BJ (cell line): ENCODE data around the gene ATP5MC2. TPM values are rescaled to one million over a fixed set of nuclear protein-coding genes. Genes with fewer than 3 reads are reported as not detected.

Experiments used
- CTCF ChIA-PET: fragments of 350-600 bp; formaldehyde crosslinking; extraction: SDS; loops from one replicate; lab custom pipeline; 2021; ENCODE audit warnings: antibody characterized with exemption, inconsistent platforms; lab: Yijun Ruan, JAX
- POLR2A ChIA-PET: fragments of 300-600 bp; sonication (Branson Sonifier 250); formaldehyde crosslinking; extraction: SDS; loops from one replicate; lab custom pipeline; 2021; ENCODE audit warnings: antibody characterized with exemption; lab: Charles Lee
- DNase-seq: peaks from one replicate; pipeline ENCODE4 v3.0.0-alpha.2; 2011; ENCODE audit warnings: low read depth
- H3K27me3 ChIP-seq: 2 replicates; pipeline ENCODE4 v1.6.0; 2011; ENCODE audit warnings: low read length; ENCODE audit not compliant: control insufficient read depth, insufficient read depth
- H3K36me3 ChIP-seq: 2 replicates; pipeline ENCODE4 v1.5.1; 2011; ENCODE audit warnings: low read length; ENCODE audit not compliant: control insufficient read depth, insufficient read depth
- H3K4me3 ChIP-seq: 2 replicates; pipeline ENCODE4 v1.5.1; 2011; ENCODE audit warnings: low read depth, mild to moderate bottlenecking, control low read depth, low read length
- polyA plus RNA-seq: library from polyadenylated mRNA; depleted of rRNA; stranded (reverse); fragments of >200 nt; gene quantifications from 2 replicates; pipeline ENCODE4 v1.2.3, GENCODE V29; 2011
- TF ChIP-seq, protein P1 (sequence below): IDR thresholded peaks from 2 replicates; pipeline ENCODE4 v1.5.1; 2011; ENCODE audit warnings: low read depth, mild to moderate bottlenecking, control low read depth, inconsistent platforms, low read length, moderate library complexity; ENCODE audit not compliant: insufficient read depth

Gene ATP5MC2
- polyA plus RNA-seq, 1 experiment, result 356 TPM

GRCh38 chr12:53667080-53667479 is 8.8 kb downstream of the ATP5MC2 start:
- peaks cover 17% of the 10 kb centered on the region for H3K36me3 ChIP-seq
- H3K4me3 ChIP-seq, result no peak overlapping the region
- TF ChIP-seq, protein P1, sequence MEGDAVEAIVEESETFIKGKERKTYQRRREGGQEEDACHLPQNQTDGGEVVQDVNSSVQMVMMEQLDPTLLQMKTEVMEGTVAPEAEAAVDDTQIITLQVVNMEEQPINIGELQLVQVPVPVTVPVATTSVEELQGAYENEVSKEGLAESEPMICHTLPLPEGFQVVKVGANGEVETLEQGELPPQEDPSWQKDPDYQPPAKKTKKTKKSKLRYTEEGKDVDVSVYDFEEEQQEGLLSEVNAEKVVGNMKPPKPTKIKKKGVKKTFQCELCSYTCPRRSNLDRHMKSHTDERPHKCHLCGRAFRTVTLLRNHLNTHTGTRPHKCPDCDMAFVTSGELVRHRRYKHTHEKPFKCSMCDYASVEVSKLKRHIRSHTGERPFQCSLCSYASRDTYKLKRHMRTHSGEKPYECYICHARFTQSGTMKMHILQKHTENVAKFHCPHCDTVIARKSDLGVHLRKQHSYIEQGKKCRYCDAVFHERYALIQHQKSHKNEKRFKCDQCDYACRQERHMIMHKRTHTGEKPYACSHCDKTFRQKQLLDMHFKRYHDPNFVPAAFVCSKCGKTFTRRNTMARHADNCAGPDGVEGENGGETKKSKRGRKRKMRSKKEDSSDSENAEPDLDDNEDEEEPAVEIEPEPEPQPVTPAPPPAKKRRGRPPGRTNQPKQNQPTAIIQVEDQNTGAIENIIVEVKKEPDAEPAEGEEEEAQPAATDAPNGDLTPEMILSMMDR, result no peak
- no peaks in the 10 kb centered on the region for H3K27me3 ChIP-seq
- no peak for DNase-seq
- ChIA-PET POLR2A (no interaction called here), CTCF (interaction anchor here (0.9 to 1.2 kb wide), 2 partner anchors 10 to 80 kb away, joined by 3 to 4 read pairs; no protein-coding TSS in a partner anchor)

GRCh38 chr12:53664936-53665335 is 10.9 kb downstream of the ATP5MC2 start:
- ChIA-PET POLR2A (no interaction called here), CTCF (interaction anchor here (1.1 kb wide), 1 partner anchor 11 kb away, joined by 3 read pairs; the partner anchor contains the start of gene ATP5MC2)
- no peak overlapping the region for H3K4me3 ChIP-seq

GRCh38 chr12:53664191-53664590 is 11.7 kb downstream of the ATP5MC2 start:
- POLR2A ChIA-PET, result no interaction called here
- peaks cover 10% of the 10 kb centered on the region for H3K36me3 ChIP-seq
- CTCF ChIA-PET, result interaction anchor here (1.1 kb wide), 1 partner anchor 12 kb away, joined by 3 read pairs; the partner anchor contains the start of gene ATP5MC2
- TF ChIP-seq, protein P1, result no peak
- no peak for DNase-seq
- no peak overlapping the region for H3K4me3 ChIP-seq
- H3K27me3 ChIP-seq, result no peaks in the 10 kb centered on the region

More at GRCh38 chr12:53664936-53665335, 10.9 kb downstream of the ATP5MC2 start:
- TF ChIP-seq, protein P1, result no peak
- no peak for DNase-seq
- Histone ChIP-seq H3K27me3 (no peaks in the 10 kb centered on the region), H3K36me3 (peaks cover 15% of the 10 kb centered on the region)

- no peaks in the 10 kb centered on the region for H3K27me3 ChIP-seq
- ChIA-PET POLR2A (interaction anchor here (0.6 kb wide), 1 partner anchor 21 kb away, joined by 3 read pairs; no protein-coding TSS in a partner anchor), CTCF (interaction anchor here (1.8 kb wide), 1 partner anchor 16 kb away, joined by 8 read pairs; the partner anchor contains the start of gene ATP5MC2)
- TF ChIP-seq, protein P1, result no peak
- peaks cover 2% of the 10 kb centered on the region; the same call in 1 of the 2 replicates for H3K36me3 ChIP-seq
- no peak for DNase-seq
- H3K4me3 ChIP-seq, result no peak overlapping the region
These were observed 15.8 kb downstream of the ATP5MC2 start for GRCh38 chr12:53660041-53660440.

- TF ChIP-seq, protein P1, result no peak
- no peak overlapping the region for H3K4me3 ChIP-seq
- 0 out of 2 replicates have a peak, but pooled peaks cover 1% of the 10 kb centered on the region for H3K36me3 ChIP-seq
- POLR2A ChIA-PET, result interaction anchor here (0.6 kb wide), 2 partner anchors 9 to 21 kb away, joined by 3 to 4 read pairs; no protein-coding TSS in a partner anchor
- no peak for DNase-seq
- CTCF ChIA-PET, result interaction anchor here (0.8 to 1.8 kb wide), 2 partner anchors 16 to 91 kb away, joined by 3 to 8 read pairs; partner anchors contain the start of gene ATP5MC2
- no peaks in the 10 kb centered on the region for H3K27me3 ChIP-seq
These were observed 16.3 kb downstream of the ATP5MC2 start for GRCh38 chr12:53659571-53659981.
